HL-60 (cell line): Measurements from ENCODE around the gene TBC1D22A.

Experiments used
- DNase-seq, 2 experiments: peaks; one replicate each; pipeline ENCODE4 v3.0.0-alpha.2; 2010 to 2020; ENCODE audit warnings: low read depth in 1 of 2, low spot score in 1 of 2
- H3K27ac ChIP-seq: fragments of 250-450 bp; sonication (Bioruptor Pico); replicated peaks from 2 replicates; pipeline ENCODE4 v1.5.1; 2020; ENCODE audit warnings: mild to moderate bottlenecking, moderate library complexity
- H3K27me3 ChIP-seq: fragments of 250-450 bp; sonication (Bioruptor Pico); 2 replicates; pipeline ENCODE4 v1.5.1; 2021; ENCODE audit warnings: mild to moderate bottlenecking, moderate library complexity; ENCODE audit not compliant: insufficient read depth, poor library complexity, severe bottlenecking
- H3K4me3 ChIP-seq: replicated peaks from 2 replicates; pipeline ENCODE4 v1.5.1; 2011; ENCODE audit warnings: mild to moderate bottlenecking, control low read depth, low read length; ENCODE audit not compliant: insufficient read depth
- CTCF ChIP-seq: IDR thresholded peaks from one replicate; pipeline ENCODE4 v1.5.1; 2011; ENCODE audit warnings: low read length, control low read depth, inconsistent platforms; ENCODE audit not compliant: insufficient read depth
- GABPA ChIP-seq: IDR thresholded peaks from 2 replicates; pipeline ENCODE4 v1.6.1; 2012; ENCODE audit warnings: low read depth
- POLR2AphosphoS5 ChIP-seq: IDR thresholded peaks from 2 replicates; pipeline ENCODE4 v1.6.1; 2012; ENCODE audit warnings: low read depth
- REST ChIP-seq: IDR thresholded peaks from 2 replicates; pipeline ENCODE4 v1.6.1; 2012; ENCODE audit warnings: low read depth; ENCODE audit not compliant: insufficient replicate concordance
- SPI1 ChIP-seq: IDR thresholded peaks from 2 replicates; pipeline ENCODE4 v1.6.1; 2012; ENCODE audit warnings: low read depth, mild to moderate bottlenecking, borderline replicate concordance

TBC1D22A gene

DNA sequence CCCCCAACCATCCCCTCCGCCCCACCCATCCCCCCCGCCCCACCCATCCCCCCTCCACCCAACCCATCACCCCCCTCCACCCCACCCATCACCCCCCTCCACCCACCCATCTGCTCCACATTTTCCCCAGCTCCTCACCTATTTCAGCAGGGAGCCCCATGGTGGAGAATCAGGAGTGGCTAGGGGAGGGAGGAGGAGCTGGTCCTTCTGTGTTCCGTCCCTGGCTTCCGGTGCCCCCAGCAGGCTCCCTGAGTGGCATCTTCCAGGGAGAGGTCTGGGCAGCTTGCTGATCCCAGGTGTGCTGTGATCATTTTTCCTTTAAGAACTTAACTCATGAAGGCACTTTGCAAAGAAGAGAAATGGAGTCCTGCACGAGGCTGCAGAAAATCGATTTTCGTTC, 365.8 kb downstream of the TBC1D22A start:
- no peaks in the 10 kb centered on the region for H3K27me3 ChIP-seq
- no peak overlapping the region for H3K4me3 ChIP-seq
- H3K27ac ChIP-seq = no peak overlapping the region
- TF ChIP-seq POLR2AphosphoS5 = no peak
- no peak for TF ChIP-seq REST
- no peak for TF ChIP-seq SPI1
- no peak for TF ChIP-seq GABPA
- TF ChIP-seq CTCF = no peak
- DNase-seq = no peak

- Histone ChIP-seq H3K27me3 (no peaks in the 10 kb centered on the region), H3K27ac (no peak overlapping the region), H3K4me3 (no peak overlapping the region)
- no peak for TF ChIP-seq REST
- no peak for TF ChIP-seq POLR2AphosphoS5
- TF ChIP-seq CTCF = no peak
- TF ChIP-seq SPI1 = no peak
- no peak for TF ChIP-seq GABPA
- DNase-seq = no peak
These were observed 366.3 kb downstream of the TBC1D22A start for GRCh38 chr22:47128622-47129215.

- no peak for TF ChIP-seq SPI1
- no peak for TF ChIP-seq GABPA
- TF ChIP-seq REST = no peak
- no peak for TF ChIP-seq POLR2AphosphoS5
- H3K27ac ChIP-seq = no peak overlapping the region
- DNase-seq = peak in 1 of 2 experiments; percentile 5
- H3K27me3 ChIP-seq = no peaks in the 10 kb centered on the region
- H3K4me3 ChIP-seq = no peak overlapping the region
These were observed 367.6 kb downstream of the TBC1D22A start for GRCh38 chr22:47129902-47130635.
